ENCODE measurements around the gene PLXDC2.

- no peak for TF ChIP-seq CTCF (IDR thresholded peaks at IDR 0.05)
- TF ChIP-seq POLR2A (IDR thresholded peaks at IDR 0.05): no peak
These were observed 365.2 kb downstream of the PLXDC2 start for GRCh38 chr10:20181434-20181833.

Measured in heart left ventricle (tissue), 13 donors.